HG03095 (cell line): Measurements from ENCODE around the gene TM9SF1.
A peak's percentile ranks its signal among the peaks of the same experiment; 100 is the strongest.

Experiments
- ATAC-seq: cut with Tn5 transposase; IDR thresholded peaks from one replicate; pipeline ENCODE4 v1.9.1; 2021; ENCODE audit warnings: moderate library complexity; ENCODE audit not compliant: unreplicated experiment

TM9SF1 gene

GRCh38 chr14:24197056-24197450, 1.8 kb upstream of the TM9SF1 start:
- no peak for ATAC-seq

GRCh38 chr14:24196071-24197055, 1.1 kb upstream of the TM9SF1 start:
- peak; percentile 44 for ATAC-seq

GRCh38 chr14:24194873-24195185, 412 bp downstream of the TM9SF1 start:
- no peak for ATAC-seq

- no peak for ATAC-seq
Observed at GRCh38 chr14:24194186-24194872, 912 bp downstream of the TM9SF1 start.

GRCh38 chr14:24192933-24193332, 2.3 kb downstream of the TM9SF1 start:
- ATAC-seq = no peak

- ATAC-seq = no peak
Observed at GRCh38 chr14:24190416-24190815, 4.8 kb downstream of the TM9SF1 start.

GRCh38 chr14:24189460-24189859, 5.8 kb downstream of the TM9SF1 start:
- no peak for ATAC-seq

GRCh38 chr14:24189059-24189375, 6.2 kb downstream of the TM9SF1 start:
- no peak for ATAC-seq

GRCh38 chr14:24188251-24189058, 6.8 kb downstream of the TM9SF1 start, which contains the start of gene IPO4:
IPO4 (minus strand) TSS chr14:24188816; CDS start chr14:24188787, 29 bp downstream.
- ATAC-seq = peak; percentile 88

- no peak for ATAC-seq
Observed at GRCh38 chr14:24187539-24187915, 7.7 kb downstream of the TM9SF1 start.

- no peak for ATAC-seq
Observed at GRCh38 chr14:24186831-24187538, 8.3 kb downstream of the TM9SF1 start.

- no peak for ATAC-seq
Observed at GRCh38 chr14:24185741-24186140, 9.5 kb downstream of the TM9SF1 start.

GRCh38 chr14:24185026-24185425, 10.2 kb downstream of the TM9SF1 start:
- no peak for ATAC-seq

- ATAC-seq = no peak
Observed at GRCh38 chr14:24184104-24184970, 10.9 kb downstream of the TM9SF1 start.

GRCh38 chr14:24183014-24183481, 12.2 kb downstream of the TM9SF1 start:
- ATAC-seq = no peak

GRCh38 chr14:24182110-24182882, 12.9 kb downstream of the TM9SF1 start:
- ATAC-seq = no peak

GRCh38 chr14:24181371-24182077, 13.7 kb downstream of the TM9SF1 start:
- no peak for ATAC-seq
